AG04449 (cell line): ENCODE measurements around the gene FHOD1.

Experiments used
- CTCF ChIA-PET: fragments of 350-600 bp; formaldehyde crosslinking; extraction: SDS; loops from one replicate; lab custom pipeline; 2021; ENCODE audit warnings: antibody characterized with exemption; lab: Yijun Ruan, JAX
- POLR2A ChIA-PET: fragments of 400-600, 350-600 bp; formaldehyde crosslinking; extraction: SDS; loops from one replicate; lab custom pipeline; 2020; ENCODE audit warnings: antibody characterized with exemption, inconsistent platforms; lab: Yijun Ruan, JAX
- DNase-seq: peaks from one replicate; pipeline ENCODE4 v3.0.0-alpha.2; 2010; ENCODE audit warnings: low read depth, low spot score
- H3K4me3 ChIP-seq: 2 replicates; pipeline ENCODE4 v1.5.1; 2011; ENCODE audit warnings: low read depth, mild to moderate bottlenecking, control low read depth, low read length
- CTCF ChIP-seq: IDR thresholded peaks from one replicate; pipeline ENCODE4 v1.5.1; 2011; ENCODE audit warnings: mild to moderate bottlenecking, moderate library complexity, low read length, control low read depth, inconsistent platforms; ENCODE audit not compliant: insufficient read depth; ENCODE audit errors: missing control alignments

The FHOD1 gene

GRCh38 chr16:67269766-67270165, 22.5 kb upstream of the FHOD1 start:
- no peak for TF ChIP-seq CTCF
- no peak overlapping the region for H3K4me3 ChIP-seq
- ChIA-PET CTCF (interaction anchor here (1.0 to 2.6 kb wide), 7 partner anchors 9 to 129 kb away, joined by 3 to 22 read pairs (median 5); partner anchors contain the start of genes FHOD1 and TPPP3), POLR2A (interaction anchor here (3.4 kb wide), 1 partner anchor 8 kb away, joined by 13 read pairs; no protein-coding TSS in a partner anchor)
- DNase-seq: no peak

- no peak for DNase-seq
- CTCF ChIA-PET: interaction anchor here (0.8 to 2.4 kb wide), 8 partner anchors 9 to 196 kb away, joined by 3 to 13 read pairs (median 3); partner anchors contain the start of gene FHOD1
These were observed 20.9 kb upstream of the FHOD1 start for GRCh38 chr16:67268136-67268579.

GRCh38 chr16:67265834-67266233, 18.6 kb upstream of the FHOD1 start:
- ChIA-PET CTCF (interaction anchor here (0.7 to 1.6 kb wide), 7 partner anchors 15 to 182 kb away, joined by 3 to 5 read pairs (median 3); no protein-coding TSS in a partner anchor), POLR2A (no interaction called here)
- no peak for DNase-seq
- TF ChIP-seq CTCF: no peak
- no peak overlapping the region for H3K4me3 ChIP-seq

More at GRCh38 chr16:67268136-67268579, 20.9 kb upstream of the FHOD1 start:
- POLR2A ChIA-PET: interaction anchor here (0.7 to 3.4 kb wide), 4 partner anchors 10 to 198 kb away, joined by 3 to 13 read pairs (median 4); partner anchors contain the start of gene SLC9A5
- TF ChIP-seq CTCF: no peak
- H3K4me3 ChIP-seq: no peak overlapping the region

- ChIA-PET CTCF (interaction anchor here (0.9 to 5.5 kb wide), 4 partner anchors 15 to 201 kb away, joined by 3 to 46 read pairs (median 6); no protein-coding TSS in a partner anchor), POLR2A (no interaction called here)
- no peak for TF ChIP-seq CTCF
- no peak for DNase-seq
- no peak overlapping the region for H3K4me3 ChIP-seq
These were observed 17.6 kb upstream of the FHOD1 start for GRCh38 chr16:67264866-67265265.

GRCh38 chr16:67264277-67264676, 17.0 kb upstream of the FHOD1 start:
- CTCF ChIA-PET: interaction anchor here (0.6 to 5.5 kb wide), 8 partner anchors 16 to 201 kb away, joined by 3 to 46 read pairs (median 4); no protein-coding TSS in a partner anchor
- POLR2A ChIA-PET: no interaction called here
- no peak for TF ChIP-seq CTCF
- DNase-seq: no peak
- no peak overlapping the region for H3K4me3 ChIP-seq

- DNase-seq: no peak
- ChIA-PET CTCF (interaction anchor here (1.0 to 5.5 kb wide), 6 partner anchors 14 to 163 kb away, joined by 3 to 46 read pairs (median 4); partner anchors contain the start of gene SLC9A5), POLR2A (no interaction called here)
- no peak for TF ChIP-seq CTCF
- no peak overlapping the region for H3K4me3 ChIP-seq
These were observed 15.9 kb upstream of the FHOD1 start for GRCh38 chr16:67263201-67263600.
